HG03175 (cell line): ENCODE results near the gene LRRC46.

Source experiments
- ATAC-seq: cut with Tn5 transposase; IDR thresholded peaks from one replicate; pipeline ENCODE4 v1.9.1; 2021; ENCODE audit warnings: mild to moderate bottlenecking, moderate library complexity; ENCODE audit not compliant: unreplicated experiment

Gene LRRC46

GRCh38 chr17:47850692-47851573 is 19.5 kb downstream of the LRRC46 start, which contains the start of gene SP6:
TSS of gene SP6 (minus strand) at chr17:47851163. CDS start at chr17:47848429, 2,734 bp downstream.
- no peak for ATAC-seq

GRCh38 chr17:47851764-47852112 is 20.3 kb downstream of the LRRC46 start:
- no peak for ATAC-seq

GRCh38 chr17:47852113-47852949 is 20.9 kb downstream of the LRRC46 start:
- ATAC-seq, result no peak

- no peak for ATAC-seq
These were observed 22.1 kb downstream of the LRRC46 start for GRCh38 chr17:47853616-47854015.

GRCh38 chr17:47855737-47856136 is 24.3 kb downstream of the LRRC46 start:
- no peak for ATAC-seq

- ATAC-seq, result no peak
These were observed 25.4 kb downstream of the LRRC46 start for GRCh38 chr17:47856830-47857229.

GRCh38 chr17:47857551-47858455 is 26.3 kb downstream of the LRRC46 start:
- ATAC-seq, result no peak

GRCh38 chr17:47860386-47860785 is 28.9 kb downstream of the LRRC46 start:
- ATAC-seq, result no peak

GRCh38 chr17:47862621-47863440 is 31.4 kb downstream of the LRRC46 start:
- ATAC-seq, result no peak

- ATAC-seq, result no peak
These were observed 33.3 kb downstream of the LRRC46 start for GRCh38 chr17:47864791-47865216.

- ATAC-seq, result no peak
These were observed 35.5 kb downstream of the LRRC46 start for GRCh38 chr17:47866941-47867340.

GRCh38 chr17:47867813-47868533 is 36.5 kb downstream of the LRRC46 start:
- no peak for ATAC-seq

GRCh38 chr17:47869114-47869513 is 37.6 kb downstream of the LRRC46 start:
- ATAC-seq, result no peak

GRCh38 chr17:47870056-47870455 is 38.6 kb downstream of the LRRC46 start:
- no peak for ATAC-seq

- ATAC-seq, result no peak
These were observed 39.6 kb downstream of the LRRC46 start for GRCh38 chr17:47871048-47871447.

- ATAC-seq, result no peak
These were observed 40.7 kb downstream of the LRRC46 start for GRCh38 chr17:47872019-47872650.

- no peak for ATAC-seq
These were observed 41.2 kb downstream of the LRRC46 start for GRCh38 chr17:47872651-47873161.
